NCI-H1105 treated with DMSO at 0.1 percent for 48 hours (cell line): ENCODE results near the gene CTRB2.
"Not testable (repeated sequence)": the region's sequence is repeated elsewhere in the genome, so short reads cannot be mapped to it uniquely, and the experiment has no call there.

Experiments
- DNase-seq: peaks from one replicate; lab custom pipeline; 2025; lab: John Stamatoyannopoulos, UW

Gene CTRB2

DNA sequence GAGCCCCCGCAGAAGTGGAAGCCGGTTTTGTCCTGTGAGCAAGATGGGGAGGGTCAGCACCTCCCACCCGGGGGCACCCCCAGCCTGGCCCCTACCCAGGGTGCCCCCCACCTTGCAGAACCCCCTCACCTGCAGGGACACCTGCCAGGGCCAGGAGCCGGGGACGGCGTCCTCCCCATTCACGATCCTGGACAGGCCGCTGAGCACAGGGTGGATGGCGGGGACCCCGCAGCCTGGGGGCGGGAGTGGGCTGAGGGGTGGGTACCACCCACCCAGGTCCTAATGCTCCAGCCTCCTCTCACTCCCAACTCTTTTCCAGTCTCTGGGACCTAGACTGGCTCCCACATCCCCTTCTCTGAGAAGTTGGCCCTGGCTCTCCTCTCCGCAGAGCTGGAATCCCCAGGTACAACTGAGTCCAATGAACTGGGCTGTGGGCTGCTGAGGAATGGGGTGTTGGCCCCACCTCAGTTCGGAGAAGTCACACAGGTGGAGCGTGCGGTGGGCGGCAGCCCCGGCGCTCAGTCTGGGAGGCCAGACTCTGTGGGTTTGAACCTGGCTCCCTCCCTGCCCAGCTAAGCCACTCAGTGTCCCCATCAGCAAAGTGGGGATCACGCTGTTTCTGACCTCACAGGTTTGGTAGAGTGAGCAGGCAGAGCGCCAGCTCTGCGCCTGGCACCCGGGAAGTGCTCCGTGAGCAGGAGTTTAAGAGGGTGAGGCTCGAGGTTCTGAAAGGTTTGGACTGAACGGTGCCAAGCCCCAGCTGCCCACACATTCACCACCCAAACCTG is 806 bp downstream of the CTRB2 start:
- DNase-seq: not testable (repeated sequence)

DNA sequence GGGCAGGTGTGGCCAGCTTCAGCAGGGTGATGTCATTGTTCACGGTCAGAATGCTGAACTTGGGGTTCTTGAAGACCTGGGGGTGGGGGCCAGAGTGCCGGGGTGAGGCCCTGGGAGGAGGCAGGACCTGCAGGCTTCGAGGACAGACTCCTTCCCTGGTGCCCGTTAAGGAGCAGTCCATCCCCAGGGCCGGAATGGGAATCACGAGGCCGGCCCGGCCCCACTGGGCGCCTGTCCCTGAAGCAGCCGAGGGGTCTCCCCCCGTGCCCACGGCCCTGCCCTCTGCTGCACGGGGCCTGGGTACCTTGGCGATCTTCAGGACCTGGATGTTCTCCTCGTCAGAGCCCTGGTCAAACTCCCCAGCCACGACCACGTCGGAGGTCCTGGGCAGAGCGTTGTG is 1.5 kb downstream of the CTRB2 start:
- not testable (repeated sequence) for DNase-seq

DNA sequence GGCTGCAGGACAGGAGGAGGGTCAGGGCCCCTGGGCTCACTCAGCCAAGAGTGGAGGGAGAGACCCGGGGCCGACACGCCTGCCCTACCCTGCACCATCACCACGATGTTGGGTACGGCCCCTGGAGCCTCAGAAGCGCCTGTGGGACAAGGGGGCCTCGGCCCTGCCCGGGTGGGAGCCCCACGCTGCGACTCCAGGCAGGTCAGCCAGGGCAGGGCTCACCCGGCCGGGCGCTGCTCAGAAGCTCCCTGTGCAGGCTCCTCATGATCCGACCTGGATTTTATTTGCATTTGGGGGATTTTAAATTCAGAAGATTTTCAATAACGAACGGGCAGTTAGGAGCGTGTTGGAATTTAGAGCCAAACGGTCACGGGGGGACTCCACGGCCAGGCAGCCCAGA is 2.1 kb downstream of the CTRB2 start:
- DNase-seq: not testable (repeated sequence)

DNA sequence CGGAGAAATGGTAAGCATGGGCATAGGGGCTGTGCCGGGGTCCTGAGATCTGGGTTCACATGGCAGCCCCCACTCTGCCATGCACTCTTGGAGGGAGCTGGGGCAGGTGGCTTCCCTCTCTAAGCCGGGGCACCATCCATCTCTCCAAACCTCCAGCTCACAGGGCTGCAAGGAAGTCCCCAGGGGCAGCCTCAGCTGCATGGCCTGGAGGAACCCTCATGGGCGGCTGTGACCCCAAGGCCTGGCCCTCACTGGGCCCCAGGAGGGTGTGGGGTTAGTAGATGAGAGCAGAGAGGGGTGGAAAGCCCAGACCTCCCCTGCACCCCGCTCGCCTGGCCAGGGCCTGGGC is 2.6 kb downstream of the CTRB2 start:
- DNase-seq: no peak

DNA sequence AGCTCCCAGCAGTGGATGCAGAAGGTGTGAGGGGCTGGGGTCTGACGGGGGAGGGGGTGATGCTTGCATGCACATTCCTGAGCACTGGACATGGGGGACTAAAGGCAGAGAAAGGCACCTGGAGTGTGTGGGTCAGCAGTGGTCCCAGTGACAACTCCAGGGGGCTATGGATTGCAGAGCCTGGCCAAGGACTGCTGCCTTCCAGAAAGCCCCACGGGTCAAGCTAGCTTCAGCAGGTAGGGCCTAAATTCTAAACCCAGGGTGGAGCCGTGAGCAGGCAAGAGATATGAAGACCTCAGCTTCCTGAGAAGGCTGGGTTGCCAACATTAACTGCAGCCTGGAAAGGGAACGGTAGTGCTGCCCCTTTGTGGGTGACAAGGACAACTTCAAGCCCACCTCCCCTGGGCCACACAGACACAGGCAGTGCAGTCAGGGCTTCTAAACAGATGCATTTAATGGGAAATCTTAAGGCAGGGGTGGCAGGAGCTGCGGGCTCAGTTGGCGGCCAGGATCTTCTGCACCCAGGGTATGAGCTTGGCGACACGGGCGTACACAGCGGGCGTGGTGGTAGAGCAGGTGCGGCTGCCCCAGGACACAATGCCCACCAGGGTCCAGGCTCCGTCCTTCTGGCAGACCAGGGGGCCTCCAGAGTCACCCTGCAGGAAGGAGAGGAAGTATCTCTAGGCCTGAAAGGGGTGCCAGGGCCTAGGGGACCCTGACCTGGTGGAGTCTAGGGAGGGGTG is 3.1 kb downstream of the CTRB2 start:
- no peak for DNase-seq

DNA sequence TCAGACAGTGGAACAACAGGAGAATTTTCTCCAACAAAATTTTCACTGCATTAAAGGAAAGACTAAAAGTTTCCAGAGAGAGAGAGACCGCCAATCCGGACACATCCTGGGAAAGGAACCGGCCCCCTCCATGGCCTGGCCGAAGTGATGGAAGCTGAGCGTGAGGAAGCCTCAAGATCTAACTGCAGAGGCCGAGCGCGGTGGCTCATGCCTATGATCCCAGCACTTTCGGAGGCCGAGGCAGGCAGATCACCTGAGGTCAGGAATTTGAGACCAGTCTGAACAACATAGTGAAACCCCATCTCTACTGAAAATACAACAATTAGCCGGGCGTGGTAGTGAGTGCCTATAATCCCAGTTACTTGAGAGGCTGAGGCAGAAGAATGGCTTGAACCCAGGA is 3.9 kb downstream of the CTRB2 start:
- no peak for DNase-seq

DNA sequence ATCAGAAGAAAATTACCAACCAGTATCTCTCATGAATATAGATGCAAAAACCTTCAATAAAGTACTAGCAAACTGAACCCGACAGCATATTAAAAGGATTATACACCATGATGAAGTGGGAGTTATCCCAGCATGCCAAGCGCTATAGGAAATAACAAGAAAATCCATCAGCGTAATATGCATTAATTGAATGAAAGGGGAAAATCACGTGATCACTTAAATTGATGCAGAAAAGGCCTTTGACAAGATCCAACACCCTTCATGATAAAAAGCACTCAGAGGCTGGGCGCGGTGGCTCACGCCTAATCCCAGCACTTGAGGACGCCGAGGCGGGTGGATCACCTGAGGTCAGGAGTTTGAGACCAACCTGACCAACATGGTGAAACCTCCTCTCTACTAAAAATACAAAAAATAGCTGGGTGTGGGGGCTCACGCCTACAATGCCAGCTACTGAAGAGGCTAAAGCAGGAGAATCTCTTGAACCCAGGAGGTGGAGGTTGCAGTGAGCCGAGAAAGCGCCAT is 4.8 kb downstream of the CTRB2 start:
- DNase-seq: no peak

DNA sequence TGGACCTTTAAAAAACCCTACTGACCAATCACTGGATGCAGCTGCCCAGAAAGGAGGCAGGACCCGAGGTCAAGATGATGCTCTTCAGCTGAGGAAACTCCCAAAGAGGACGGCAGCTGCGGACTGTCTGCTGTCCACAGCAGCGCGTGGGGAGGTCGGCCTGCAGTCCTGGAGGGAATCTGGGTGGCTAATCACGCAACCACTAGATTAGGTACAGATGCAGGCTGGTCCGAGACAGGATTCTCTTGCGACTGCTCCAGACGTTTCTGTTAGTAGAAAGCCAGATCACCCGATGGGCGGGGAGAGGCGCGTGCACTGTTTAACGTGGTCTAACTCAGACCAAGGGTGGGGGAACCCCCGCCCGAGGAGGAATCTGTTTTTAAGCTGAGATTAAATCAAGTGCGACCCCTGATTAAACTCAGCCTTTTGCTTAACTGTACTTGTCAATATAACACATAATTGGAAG is 8.8 kb downstream of the CTRB2 start:
- no peak for DNase-seq

DNA sequence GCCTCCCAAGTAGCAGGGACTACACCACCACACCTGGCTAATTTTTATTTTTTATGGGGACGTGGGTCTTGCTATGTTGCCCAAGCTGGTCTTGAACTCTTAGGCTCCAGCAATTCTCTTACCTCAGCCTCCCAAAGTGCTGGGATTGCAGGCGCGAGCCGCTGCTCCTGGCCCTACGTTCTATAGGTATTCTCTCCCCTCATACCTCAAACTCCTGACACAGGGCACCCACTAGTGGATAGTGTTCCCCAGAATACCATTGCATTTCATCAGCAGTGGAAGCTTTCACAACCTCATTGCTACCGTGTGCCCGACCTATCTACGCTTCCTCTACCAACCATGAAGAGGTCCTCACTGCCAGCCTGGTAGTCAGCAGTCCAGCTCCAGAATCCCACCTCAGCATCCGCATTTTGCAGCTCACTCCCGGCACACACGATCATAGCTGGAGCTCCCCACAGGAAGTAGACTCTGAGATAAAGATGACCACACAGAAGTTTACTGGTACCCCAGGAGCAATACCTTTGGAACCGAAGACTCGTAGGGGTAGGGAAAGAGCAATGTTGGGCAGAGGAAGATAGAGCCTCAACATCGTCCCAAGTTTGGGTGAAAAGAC is 9.3 kb downstream of the CTRB2 start:
- no peak for DNase-seq

DNA sequence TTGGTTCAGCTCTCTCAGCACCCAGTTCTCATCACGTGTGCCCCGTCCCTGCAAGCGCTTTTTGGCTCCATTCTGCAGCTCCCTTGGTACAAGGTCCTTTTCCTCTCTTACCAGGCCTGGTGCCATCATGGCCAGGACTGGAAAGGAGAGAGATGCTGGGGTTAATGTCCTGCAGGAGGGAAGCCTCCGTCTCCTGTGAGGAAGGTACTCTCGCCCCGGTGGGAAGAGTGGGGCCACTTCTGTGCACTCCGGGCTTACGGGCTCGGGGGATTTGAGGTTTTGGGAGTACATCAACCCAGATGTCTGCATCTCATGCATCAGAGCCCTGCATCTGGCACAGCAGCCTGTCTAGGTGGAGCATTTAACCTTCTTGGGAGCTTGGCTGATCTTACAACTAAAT is 10.1 kb downstream of the CTRB2 start:
- DNase-seq: no peak

DNA sequence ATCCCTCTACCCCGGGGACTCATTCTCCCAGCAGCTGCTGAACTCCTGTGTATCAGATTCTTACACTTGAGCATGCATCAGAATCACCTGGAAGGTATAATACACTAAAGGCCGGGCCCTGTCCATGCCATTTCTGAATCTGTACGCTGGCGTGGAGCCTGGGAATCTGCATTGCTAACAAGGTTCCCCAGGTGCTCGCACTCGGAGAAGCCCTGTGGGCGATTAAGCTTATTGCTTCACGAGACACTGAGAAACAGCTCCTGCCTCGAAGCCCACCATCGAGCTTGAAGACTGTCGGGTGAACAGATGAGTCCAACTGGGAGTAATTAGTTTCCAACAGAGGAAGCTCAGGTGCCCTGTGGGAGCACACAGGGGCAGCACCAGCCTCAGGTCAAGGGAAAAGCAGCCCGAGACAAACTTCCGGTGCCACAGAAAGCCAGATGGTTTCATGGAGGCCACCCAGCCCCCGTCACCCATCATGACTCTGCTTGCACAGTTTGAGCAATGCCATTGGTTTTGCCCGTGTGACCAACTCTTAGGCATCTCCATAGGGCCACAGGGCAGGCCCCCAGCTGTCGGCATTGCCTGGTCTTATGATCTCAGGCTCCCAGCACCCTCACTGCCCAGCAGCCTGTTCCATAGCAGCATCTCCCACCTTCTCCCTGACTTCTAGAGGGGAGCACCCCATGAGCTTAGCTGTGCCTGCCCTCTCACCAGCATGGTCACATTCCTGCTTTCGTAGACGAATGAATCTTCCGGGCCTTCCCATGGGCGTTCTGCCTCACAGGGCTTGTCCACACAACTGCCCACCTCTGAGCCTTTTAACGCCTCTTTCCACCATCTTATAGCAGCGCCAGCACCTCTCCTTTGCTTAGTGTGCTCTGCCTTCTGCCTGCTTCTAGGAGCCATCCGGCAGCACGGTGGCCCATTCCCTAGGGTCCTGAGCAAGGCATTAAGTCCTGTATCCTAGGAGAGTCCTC is 10.9 kb downstream of the CTRB2 start:
- no peak for DNase-seq

DNA sequence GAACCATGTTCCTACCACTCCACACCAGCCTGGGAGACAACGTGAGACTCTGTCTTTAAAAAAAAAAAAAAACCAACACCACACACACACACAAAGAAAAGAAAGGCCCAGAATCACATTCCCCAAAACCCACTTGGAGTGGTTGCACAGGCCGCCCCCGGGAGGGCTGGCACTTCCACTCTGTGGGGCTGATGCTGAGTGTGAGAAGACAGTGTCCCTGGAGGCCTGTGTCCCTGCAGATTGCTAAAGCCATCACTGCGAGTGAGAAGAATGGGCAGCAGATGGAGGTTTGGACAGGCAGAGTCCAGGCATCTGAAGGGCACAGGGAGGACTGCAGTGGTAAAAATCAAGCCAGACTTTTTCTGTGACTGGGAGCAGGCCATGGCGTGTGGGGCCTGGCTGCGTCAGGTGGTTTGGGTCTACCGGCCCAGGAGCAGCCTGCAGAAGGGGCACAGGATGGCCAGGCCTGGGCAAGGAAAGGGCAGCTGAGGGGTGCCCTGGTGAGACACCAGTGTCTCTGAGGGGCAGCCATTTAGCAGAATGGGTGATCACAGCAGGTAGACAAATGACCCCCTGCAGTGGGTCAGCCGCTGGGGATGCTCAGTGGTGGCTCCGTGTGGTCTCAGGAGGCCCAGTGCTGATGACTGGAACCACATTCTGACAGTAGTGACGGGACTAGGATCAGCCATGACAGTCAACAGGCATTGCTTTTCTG is 13.1 kb downstream of the CTRB2 start:
- no peak for DNase-seq

DNA sequence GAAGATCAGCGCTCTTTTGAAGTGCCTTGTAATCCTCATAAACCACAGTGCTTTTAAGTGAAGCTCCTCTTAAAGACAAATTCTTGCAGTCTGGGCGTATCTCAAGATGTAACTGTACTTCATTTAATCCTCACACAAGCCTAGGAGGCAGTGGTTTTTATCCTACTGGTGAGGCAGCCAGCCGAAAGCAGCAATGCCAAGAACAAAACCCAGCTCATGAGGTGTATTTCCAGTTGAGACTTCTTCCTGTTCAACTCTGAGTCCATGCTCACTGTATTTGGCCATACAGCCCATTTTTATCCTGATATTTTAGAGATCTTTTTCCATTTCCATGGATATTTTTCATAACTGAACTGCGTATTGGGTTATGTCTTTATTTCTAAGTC is 13.7 kb downstream of the CTRB2 start:
- DNase-seq: no peak

DNA sequence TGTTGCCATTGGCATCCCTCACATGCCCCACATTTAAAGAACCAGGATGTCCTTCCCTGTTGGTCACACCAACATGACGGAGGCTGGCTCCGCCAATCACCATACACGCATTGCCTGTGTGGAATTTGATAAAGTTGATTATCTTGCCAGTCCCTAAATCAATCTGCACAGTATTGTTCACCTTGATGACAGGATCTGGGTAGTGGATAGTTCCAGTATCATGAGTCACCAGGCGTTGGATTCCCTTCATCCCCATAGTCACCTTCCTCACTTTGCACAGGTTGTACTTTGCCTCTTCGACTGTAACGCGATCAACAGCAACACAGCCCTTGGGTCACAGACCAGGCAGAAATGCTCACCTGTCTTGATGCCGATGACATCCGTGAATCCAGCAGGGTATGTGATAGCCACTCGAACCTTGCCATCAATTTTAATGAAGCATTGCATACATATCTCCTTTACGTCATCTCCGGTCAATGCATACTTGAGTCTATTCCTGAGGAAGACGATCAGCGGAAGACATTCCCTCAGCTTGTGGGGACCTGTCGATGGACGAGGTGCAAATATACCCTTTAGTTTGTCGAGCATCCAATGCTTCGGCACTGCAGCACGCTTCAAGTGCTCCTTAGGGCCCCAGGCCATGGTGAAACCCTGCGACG is 14.2 kb downstream of the CTRB2 start:
- no peak for DNase-seq

DNA sequence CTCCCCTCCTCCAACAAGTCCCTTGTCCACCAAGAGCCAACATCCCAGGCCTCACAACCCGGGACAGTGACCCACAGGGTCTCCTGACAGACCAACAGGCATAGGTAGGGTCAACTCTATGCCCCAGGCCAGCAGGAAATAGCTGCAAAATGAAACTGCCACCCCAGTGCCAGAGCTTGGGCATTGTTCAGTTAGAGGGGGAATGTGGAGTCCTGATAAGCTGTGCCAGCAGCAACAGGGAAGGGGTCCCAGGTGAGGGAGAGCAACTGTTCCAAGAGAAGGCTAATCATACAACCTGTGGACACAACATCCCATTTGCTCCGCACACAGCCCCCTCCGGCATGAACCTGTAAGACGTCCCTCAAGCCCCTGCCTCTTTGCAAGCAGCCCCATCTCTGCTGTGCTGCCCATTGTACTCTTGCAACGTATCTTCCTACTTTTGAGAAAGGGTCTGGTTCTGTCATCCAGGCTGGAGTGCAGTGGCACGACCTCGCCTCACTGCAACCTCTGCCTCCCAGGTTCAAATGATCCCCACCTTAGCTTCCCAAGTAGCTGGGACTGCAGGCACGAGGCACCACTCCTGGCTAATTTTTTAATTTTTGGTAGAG is 17.2 kb downstream of the CTRB2 start:
- DNase-seq: no peak

DNA sequence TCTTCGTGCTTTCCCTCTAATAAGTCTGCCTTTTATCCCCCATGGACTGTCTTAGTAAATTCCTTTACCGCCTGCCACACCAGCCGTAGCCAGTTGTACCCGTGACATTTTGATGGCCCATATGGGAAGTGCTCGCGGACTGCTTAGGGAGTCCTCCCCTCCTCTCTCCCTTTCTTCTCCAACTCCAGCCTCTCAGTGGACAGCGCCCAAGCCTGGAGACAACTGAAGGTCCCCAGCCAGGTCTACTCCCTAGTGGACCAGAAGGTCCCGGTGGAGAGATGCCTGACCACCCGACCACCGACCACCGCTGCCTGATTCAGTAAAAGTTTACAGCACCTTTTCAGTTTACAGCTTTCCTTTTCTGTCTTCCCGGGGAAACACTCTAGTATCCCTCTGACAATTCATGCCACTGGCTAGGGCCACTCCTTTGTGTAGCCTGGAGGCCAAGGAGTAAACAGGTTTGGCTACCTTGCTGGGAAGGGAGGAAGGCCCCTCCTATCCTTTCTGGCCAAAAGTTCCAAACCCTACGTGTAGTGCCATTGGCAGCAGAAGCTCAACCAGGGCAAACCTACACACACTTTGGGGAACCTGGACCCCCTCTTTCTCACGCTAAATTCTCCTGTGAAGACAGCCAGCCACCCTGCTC is 18.0 kb downstream of the CTRB2 start:
- DNase-seq: no peak

DNA sequence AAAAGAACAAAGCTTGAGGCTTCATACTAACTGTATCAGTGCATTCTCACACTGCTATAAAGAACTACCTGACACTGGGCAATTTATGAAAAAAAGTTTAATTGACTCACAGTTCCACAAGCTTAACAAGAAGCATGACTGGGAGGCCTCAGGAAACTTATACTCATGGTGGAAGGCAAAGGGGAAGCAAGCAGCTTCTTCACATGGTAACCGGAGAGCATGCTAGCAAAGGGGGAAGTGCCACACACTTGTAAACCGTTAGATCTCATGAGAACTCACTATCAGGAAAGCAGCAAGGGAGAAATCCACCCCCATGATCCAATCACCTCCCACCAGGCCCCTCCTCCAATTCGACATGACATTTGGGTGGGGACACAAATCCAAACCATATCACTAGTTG is 25.3 kb downstream of the CTRB2 start:
- DNase-seq: no peak

DNA sequence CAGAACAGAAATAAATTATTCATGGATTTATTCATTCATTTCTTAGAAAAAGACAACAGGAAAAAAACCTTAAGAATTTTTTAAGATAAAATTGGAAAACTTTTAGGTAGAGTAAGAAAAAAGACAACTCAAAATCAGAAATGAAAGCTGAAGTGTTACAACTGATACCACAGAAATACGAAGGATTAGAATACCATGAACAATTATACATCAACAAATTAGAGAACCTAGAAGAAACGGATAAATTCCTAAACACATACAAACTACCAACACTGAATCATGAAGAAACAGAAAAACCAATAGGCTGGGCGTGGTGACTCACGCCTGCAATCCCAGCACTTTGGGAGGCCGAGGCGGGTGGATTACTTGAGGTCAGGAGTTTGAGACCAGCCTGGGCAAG is 27.8 kb downstream of the CTRB2 start:
- no peak for DNase-seq

DNA sequence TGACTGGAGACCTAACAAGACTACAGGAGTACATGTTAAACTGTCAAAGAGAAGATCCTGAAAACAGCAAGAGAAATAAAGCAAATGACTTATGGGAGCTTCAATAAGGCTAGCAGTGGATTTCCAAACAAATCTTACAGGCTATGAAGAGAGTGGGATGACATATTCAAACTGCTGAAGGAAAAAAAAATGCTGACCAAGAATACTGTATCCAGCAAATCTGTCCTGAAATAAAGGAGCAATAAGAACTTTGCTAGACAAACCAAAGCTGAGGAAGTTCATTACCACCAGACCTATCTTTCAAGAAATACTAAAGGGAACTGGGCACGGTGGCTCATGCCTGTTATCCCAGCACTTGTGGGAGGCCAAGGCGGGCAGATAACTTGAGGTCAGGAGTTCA is 30.0 kb downstream of the CTRB2 start:
- DNase-seq: no peak

DNA sequence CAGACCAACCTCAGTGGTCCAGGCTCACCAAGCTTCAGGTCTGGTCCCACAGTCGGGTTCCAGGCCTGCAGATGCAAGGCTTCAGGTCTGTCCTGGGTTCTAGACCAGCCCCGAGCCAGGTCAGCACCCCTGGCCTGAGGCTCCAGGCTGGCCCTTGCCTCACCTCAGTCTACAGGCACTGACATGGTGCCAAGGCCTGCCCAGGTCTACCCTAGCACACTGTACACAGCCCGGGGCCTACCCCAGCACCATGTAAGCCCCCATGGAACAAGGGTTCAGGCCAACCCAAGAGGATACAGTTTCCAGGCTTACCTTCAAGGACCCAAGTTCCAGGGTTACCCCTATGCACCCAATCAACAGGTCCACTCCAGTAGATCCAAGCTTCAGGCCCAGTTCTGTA is 31.9 kb downstream of the CTRB2 start:
- DNase-seq: no peak
